ENCODE results near the gene OR4A15. TPM values are rescaled to one million over a fixed set of nuclear protein-coding genes. Genes with fewer than 3 reads are reported as not detected.

The OR4A15 gene
- total RNA-seq = not detected
- polyA plus RNA-seq (ENCODE audit: insufficient read depth, low read depth, low replicate concordance) = not detected
- long read RNA-seq, donor 1 = 0 reads
- long read RNA-seq, donor 2 = 0 reads
- long read RNA-seq, donor 3 = 0 reads
- long read RNA-seq, donor 4 = 0 reads
- long read RNA-seq, donor 5 = 0 reads
- long read RNA-seq, donor 6 = 0 reads
- long read RNA-seq, donor 7 = 0 reads
- long read RNA-seq, donor 8 = 0 reads
- long read RNA-seq, donor 9 = 0 reads
- long read RNA-seq, donor 10 = 0 reads

GRCh38 chr11:55367674-55368073, at the start of gene OR4A15:
TSS of gene OR4A15 (plus strand) at chr11:55367974. CDS start at chr11:55367974, 0 bp downstream.
- H3K9me3 ChIP-seq (ENCODE audit: control insufficient read depth in 2 of 3, insufficient read depth in 1 of 3, low read length in 3 of 3) = peaks cover 0 to 2% (median 2%) of the 10 kb centered on the region in 3 donors
- no peak for FAIRE-seq
- no peaks in the 10 kb centered on the region for H3K36me3 ChIP-seq (ENCODE audit: control insufficient read depth in 2 of 3, insufficient read depth in 3 of 3, low read length in 3 of 3)
- H3K9ac ChIP-seq (ENCODE audit: low read length in 3 of 3) = no peak within 1 kb of the TSS
- intact Hi-C loops (cut with DNase I) = no loop called here
- H3K4me1 ChIP-seq (ENCODE audit: control insufficient read depth in 2 of 3, insufficient read depth in 2 of 3, low read depth in 1 of 3, low read length in 3 of 3) = no peaks in the 10 kb centered on the region
- no peak within 1 kb of the TSS for H3K4me3 ChIP-seq (ENCODE audit: low read length in 3 of 3)
- no peak for TF ChIP-seq CTCF (IDR thresholded peaks at IDR 0.05; ENCODE audit: borderline replicate concordance, extremely low read depth, insufficient read depth)
- no peaks in the 10 kb centered on the region for H3K27me3 ChIP-seq (ENCODE audit: control insufficient read depth, insufficient read depth, low read length)
- DNase-seq = no peak
- no peak within 1 kb of the TSS for H3K27ac ChIP-seq (ENCODE audit: low read depth in 2 of 2, low read length in 2 of 2)

DNA sequence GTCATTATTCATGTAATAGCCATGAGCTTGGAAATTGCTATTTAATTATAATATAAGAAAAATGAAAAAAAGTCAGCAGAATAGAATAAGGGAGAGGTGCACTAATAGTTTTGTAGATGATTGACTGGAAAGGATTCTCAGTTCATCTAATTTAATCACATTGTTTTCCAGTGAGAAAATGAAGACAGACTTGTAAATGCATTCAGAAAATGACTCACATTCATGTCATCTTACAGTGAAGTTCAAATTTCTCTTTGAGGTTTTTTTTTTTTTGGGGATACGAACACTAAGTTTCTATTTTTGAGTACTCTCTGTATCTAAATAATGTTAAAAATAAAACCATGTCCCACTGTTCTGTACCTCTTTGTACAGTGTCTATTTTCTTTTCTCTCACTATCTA, 43.3 kb upstream of the OR4A15 start:
- no peak for DNase-seq
- no peak overlapping the region for H3K9ac ChIP-seq (ENCODE audit: low read length in 3 of 3)
- no peak overlapping the region for H3K4me3 ChIP-seq (ENCODE audit: low read length in 3 of 3)
- no peaks in the 10 kb centered on the region for H3K4me1 ChIP-seq (ENCODE audit: control insufficient read depth in 2 of 3, insufficient read depth in 2 of 3, low read depth in 1 of 3, low read length in 3 of 3)
- H3K27ac ChIP-seq (ENCODE audit: low read depth in 2 of 2, low read length in 2 of 2) = no peak overlapping the region
- H3K27me3 ChIP-seq (ENCODE audit: control insufficient read depth, insufficient read depth, low read length) = no peaks in the 10 kb centered on the region
- FAIRE-seq = no peak
- H3K9me3 ChIP-seq (ENCODE audit: control insufficient read depth in 2 of 3, insufficient read depth in 1 of 3, low read length in 3 of 3) = no peaks in the 10 kb centered on the region
- intact Hi-C loops (cut with DNase I) = no loop called here
- no peaks in the 10 kb centered on the region for H3K36me3 ChIP-seq (ENCODE audit: control insufficient read depth in 2 of 3, insufficient read depth in 3 of 3, low read length in 3 of 3)
- no peak for TF ChIP-seq CTCF (IDR thresholded peaks at IDR 0.05; ENCODE audit: borderline replicate concordance, extremely low read depth, insufficient read depth)

DNA sequence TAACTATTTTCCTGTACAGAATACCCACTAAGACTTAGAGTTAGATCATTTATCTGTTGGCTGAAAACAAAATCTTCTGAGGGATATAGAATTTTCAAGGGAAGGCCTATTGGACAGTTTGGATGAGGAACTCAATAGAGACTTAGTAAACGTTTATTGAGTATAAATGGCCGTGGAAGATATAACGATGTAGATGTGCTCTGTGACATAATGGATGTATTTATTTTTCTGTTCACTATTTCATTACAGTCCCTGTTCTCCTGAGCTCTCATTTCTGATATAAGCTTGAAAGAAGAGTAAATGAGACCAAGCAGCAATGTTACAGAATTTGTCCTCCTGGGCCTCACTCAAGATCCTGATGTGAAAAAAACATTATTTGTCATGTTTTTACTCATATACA, 24.9 kb upstream of the OR4A15 start, which contains the start of gene OR4A16:
Gene OR4A16, plus strand, starts transcription at position 301 of the 400 bp plus-strand sequence. Its CDS starts 0 bp downstream, at position 301.
- H3K27ac ChIP-seq (ENCODE audit: low read depth in 2 of 2, low read length in 2 of 2) = no peak within 1 kb of the TSS
- no peak within 1 kb of the TSS for H3K4me3 ChIP-seq (ENCODE audit: low read length in 3 of 3)
- H3K27me3 ChIP-seq (ENCODE audit: control insufficient read depth, insufficient read depth, low read length) = no peaks in the 10 kb centered on the region
- no peaks in the 10 kb centered on the region for H3K9me3 ChIP-seq (ENCODE audit: control insufficient read depth in 2 of 3, insufficient read depth in 1 of 3, low read length in 3 of 3)
- intact Hi-C loops (cut with DNase I) = no loop called here
- no peak for TF ChIP-seq CTCF (IDR thresholded peaks at IDR 0.05; ENCODE audit: borderline replicate concordance, extremely low read depth, insufficient read depth)
- no peaks in the 10 kb centered on the region for H3K4me1 ChIP-seq (ENCODE audit: control insufficient read depth in 2 of 3, insufficient read depth in 2 of 3, low read depth in 1 of 3, low read length in 3 of 3)
- no peaks in the 10 kb centered on the region for H3K36me3 ChIP-seq (ENCODE audit: control insufficient read depth in 2 of 3, insufficient read depth in 3 of 3, low read length in 3 of 3)
- H3K9ac ChIP-seq (ENCODE audit: low read length in 3 of 3) = no peak within 1 kb of the TSS
- FAIRE-seq (no peak), DNase-seq (no peak)

Measured in kidney (tissue), 22 donors.